HCT116 (cell line): ENCODE data around the gene ITGA1. TPM values are rescaled to one million over a fixed set of nuclear protein-coding genes. Genes with fewer than 3 reads are reported as not detected.

ENCODE experiments used
- ATAC-seq: fragments of 200-7000 bp; cut with Tn5 transposase; 2 replicates; pipeline ENCODE4 v1.9.1; 2020; ENCODE audit warnings: mild to moderate bottlenecking, moderate library complexity
- BruUV-seq: library from RNA; stranded (reverse); fragments of 400-500 nt; replicated peaks from 2 replicates; lab custom pipeline; 2021; lab: Mats Ljungman, UMichigan
- CTCF ChIA-PET: fragments of 300-600 bp; sonication (Branson Sonifier 250); formaldehyde crosslinking; loops from one replicate; lab custom pipeline; 2021; ENCODE audit warnings: antibody characterized with exemption; lab: Charles Lee
- POLR2A ChIA-PET: fragments of 300-600, 350-600 bp; sonication (Branson Sonifier 250); formaldehyde crosslinking; loops from one replicate; lab custom pipeline; 2021; ENCODE audit warnings: antibody characterized with exemption; lab: Charles Lee
- RAD21 ChIA-PET, 2 experiments: fragments of 300-600 bp; sonication (Branson Sonifier 250); formaldehyde crosslinking; loops; one replicate each; lab custom pipeline; 2023; ENCODE audit warnings: low total read pairs in 2 of 2; ENCODE audit not compliant: uncharacterized antibody in 2 of 2, unreplicated experiment in 2 of 2, low non-redundant PET in 1 of 2; lab: Charles Lee
- DNase-seq: peaks from one replicate; pipeline ENCODE4 v3.0.0-alpha.2; 2010; ENCODE audit warnings: low read depth, low spot score
- H2AFZ ChIP-seq: fragments of 200-600 bp; shearing (Covaris generic), sonication (generic); 2 replicates; pipeline ENCODE4 v1.6.1; 2017; ENCODE audit warnings: low read depth, mixed run types, mixed read lengths, antibody characterized with exemption, low read length; ENCODE audit not compliant: poor library complexity, severe bottlenecking
- H3K27ac ChIP-seq: 2 replicates; pipeline ENCODE4 v1.5.1; 2012; ENCODE audit warnings: low read depth, low read length
- H3K27me3 ChIP-seq: fragments of 200-600 bp; sonication (generic); 2 replicates; pipeline ENCODE4 v1.6.1; 2016; ENCODE audit warnings: mixed run types, low read length, mixed read lengths; ENCODE audit not compliant: insufficient read depth
- H3K36me3 ChIP-seq, 2 experiments: fragments of 200-500 bp in 1 of 2; fragments of 200-600 bp in 1 of 2; sonication (Bioruptor generic) in 1 of 2; sonication (generic) in 1 of 2; 2 replicates each; pipeline versions ENCODE4 v1.5.1 to v1.6.1; 2014 to 2016; ENCODE audit warnings: low read length in 2 of 2, inconsistent platforms in 1 of 2, mixed read lengths in 1 of 2, mixed run types in 1 of 2; ENCODE audit not compliant: insufficient read depth in 2 of 2, control insufficient read depth in 1 of 2
- H3K4me1 ChIP-seq, 2 experiments: fragments of 200-600 bp in 1 of 2; sonication (generic) in 1 of 2; 2 replicates each; pipeline versions ENCODE4 v1.5.1 to v1.6.1; 2012 to 2017; ENCODE audit warnings: low read length in 2 of 2, inconsistent platforms in 1 of 2, mild to moderate bottlenecking in 1 of 2, mixed read lengths in 1 of 2, mixed run types in 1 of 2, moderate library complexity in 1 of 2; ENCODE audit not compliant: insufficient read depth in 2 of 2, control insufficient read depth in 1 of 2
- H3K4me2 ChIP-seq: fragments of 200-600 bp; sonication (generic); 2 replicates; pipeline ENCODE4 v1.6.1; 2017; ENCODE audit warnings: mixed run types, low read length, mixed read lengths
- H3K4me3 ChIP-seq, 2 experiments: fragments of 200-600 bp in 1 of 2; sonication (generic) in 1 of 2; replicated peaks in 1 of 2; 2 replicates each; pipeline ENCODE4 v1.5.1; 2011 to 2016; ENCODE audit warnings: low read length in 2 of 2, control low read depth in 1 of 2, low read depth in 1 of 2, mild to moderate bottlenecking in 1 of 2, mixed read lengths in 1 of 2, mixed run types in 1 of 2
- H3K79me2 ChIP-seq: fragments of 200-600 bp; sonication (generic); 2 replicates; pipeline ENCODE4 v1.6.1; 2017; ENCODE audit warnings: mild to moderate bottlenecking, mixed run types, low read length, moderate library complexity, mixed read lengths; ENCODE audit not compliant: insufficient read depth
- H3K9ac ChIP-seq: fragments of 200-600 bp; sonication (generic); 2 replicates; pipeline ENCODE4 v1.6.1; 2016; ENCODE audit warnings: low read length, mixed read lengths
- H3K9me2 ChIP-seq: fragments of 200-600 bp; sonication (generic), shearing (Covaris generic); 2 replicates; pipeline ENCODE4 v1.6.1; 2017; ENCODE audit warnings: mixed run types, mild to moderate bottlenecking, moderate library complexity; ENCODE audit not compliant: insufficient read depth
- H3K9me3 ChIP-seq, 2 experiments: fragments of 200-500 bp in 1 of 2; fragments of 200-600 bp in 1 of 2; sonication (Bioruptor generic) in 1 of 2; sonication (generic) in 1 of 2; 2 replicates each; pipeline ENCODE4 v1.6.1; 2014 to 2017; ENCODE audit warnings: low read length in 2 of 2, mixed read lengths in 2 of 2, inconsistent platforms in 1 of 2, low read depth in 1 of 2, mild to moderate bottlenecking in 1 of 2, mixed run types in 1 of 2, moderate library complexity in 1 of 2; ENCODE audit not compliant: control insufficient read depth in 1 of 2, insufficient read depth in 1 of 2
- H4K20me1 ChIP-seq: fragments of 200-600 bp; sonication (generic), shearing (Covaris generic); 2 replicates; pipeline ENCODE4 v1.6.1; 2017; ENCODE audit warnings: mixed run types, mild to moderate bottlenecking, moderate library complexity; ENCODE audit not compliant: insufficient read depth
- ATF3 ChIP-seq: IDR thresholded peaks from 2 replicates; pipeline ENCODE4 v1.6.1; 2012
- CBX3 ChIP-seq: IDR thresholded peaks from 2 replicates; pipeline ENCODE4 v1.6.1; 2012; ENCODE audit warnings: low read depth
- CEBPB ChIP-seq: IDR thresholded peaks from 2 replicates; pipeline ENCODE4 v1.6.1; 2012; ENCODE audit warnings: low read depth
- CTCF ChIP-seq, 3 experiments: fragments of 200-600 bp in 1 of 3; sonication (generic) in 1 of 3; IDR thresholded peaks in 2 of 3; conservative IDR thresholded peaks in 1 of 3; 2 replicates each; pipeline ENCODE4 v1.5.1; 2012 to 2017; ENCODE audit warnings: low read depth in 2 of 3, low read length in 2 of 3, antibody characterized with exemption in 1 of 3, borderline replicate concordance in 1 of 3, control low read depth in 1 of 3, mild to moderate bottlenecking in 1 of 3, mixed read lengths in 1 of 3, mixed run types in 1 of 3, moderate library complexity in 1 of 3; ENCODE audit not compliant: insufficient read depth in 1 of 3
- ELF1 ChIP-seq: IDR thresholded peaks from 2 replicates; pipeline ENCODE4 v1.6.1; 2012; ENCODE audit warnings: low read depth, borderline replicate concordance
- FOSL1 ChIP-seq: IDR thresholded peaks from 2 replicates; pipeline ENCODE4 v1.6.1; 2012; ENCODE audit warnings: low read depth
- JUND ChIP-seq: IDR thresholded peaks from 2 replicates; pipeline ENCODE4 v1.6.1; 2012
- MAX ChIP-seq: IDR thresholded peaks from 2 replicates; pipeline ENCODE4 v1.6.1; 2012
- REST ChIP-seq: IDR thresholded peaks from 2 replicates; pipeline ENCODE4 v1.6.1; 2012; ENCODE audit warnings: low read depth
- SIN3A ChIP-seq: IDR thresholded peaks from 2 replicates; pipeline ENCODE4 v1.6.1; 2012; ENCODE audit warnings: low read depth
- TCF7L2 ChIP-seq: IDR thresholded peaks from 2 replicates; pipeline ENCODE4 v1.7.0; 2011; ENCODE audit warnings: borderline replicate concordance, inconsistent platforms; ENCODE audit not compliant: insufficient read depth, insufficient read length; ENCODE audit errors: extremely low read depth
- ZFX ChIP-seq: fragments of 450-650 bp; IDR thresholded peaks from 2 replicates; pipeline ENCODE4 v1.6.1; 2017
- intact Hi-C: fragments of 100-400 bp; cut with micrococcal nuclease; formaldehyde crosslinking; loops from 2 replicates; pipeline ENCODE4 v1.10.0; 2022
- total RNA-seq: library from RNA; stranded (reverse); gene quantifications from one replicate; pipeline ENCODE4 v1.2.1, GENCODE V29; 2021; ENCODE audit not compliant: unreplicated experiment

Gene ITGA1
- total RNA-seq, 1 experiment from 2014 or later = 1.8 TPM

- Histone ChIP-seq H2AFZ (no peak overlapping the region), H3K4me3 (no peak overlapping the region), H3K9ac (no peak overlapping the region), H4K20me1 (no peaks in the 10 kb centered on the region), H3K9me2 (no peaks in the 10 kb centered on the region), H3K27ac (no peak overlapping the region), H3K4me2 (no peak overlapping the region), H3K27me3 (no peaks in the 10 kb centered on the region), H3K79me2 (no peaks in the 10 kb centered on the region), H3K36me3 (no peaks in the 10 kb centered on the region), H3K4me1 (peaks cover 0 to 6% of the 10 kb centered on the region in 2 experiments; a peak in 1 of 4 replicates), H3K9me3 (no peaks in the 10 kb centered on the region)
- RAD21 ChIA-PET = no interaction called here
- ATAC-seq = no peak
- intact Hi-C loops = no loop called here
- no TSS peak for BruUV-seq
- CTCF ChIA-PET = interaction anchor here (3.1 to 4.2 kb wide), 2 partner anchors 145 to 164 kb away, joined by 42 to 83 read pairs; no protein-coding TSS in a partner anchor
- DNase-seq = no peak
- POLR2A ChIA-PET = no interaction called here
- TF ChIP-seq ATF3 (no peak), JUND (no peak), CBX3 (no peak)
Observed at GRCh38 chr5:52950686-52951085, 163.0 kb downstream of the ITGA1 start.

GRCh38 chr5:52952483-52952882 is 164.8 kb downstream of the ITGA1 start:
- Histone ChIP-seq H3K27ac (no peak overlapping the region), H3K9me2 (no peaks in the 10 kb centered on the region), H3K4me3 (no peak overlapping the region), H3K36me3 (no peaks in the 10 kb centered on the region), H3K79me2 (no peaks in the 10 kb centered on the region), H3K9ac (no peak overlapping the region), H2AFZ (no peak overlapping the region), H3K9me3 (no peaks in the 10 kb centered on the region), H3K4me2 (no peak overlapping the region), H3K27me3 (no peaks in the 10 kb centered on the region), H3K4me1 (peaks cover 0 to 6% of the 10 kb centered on the region in 2 experiments; a peak in 2 of 4 replicates), H4K20me1 (no peaks in the 10 kb centered on the region)
- BruUV-seq = no TSS peak
- DNase-seq = no peak
- ChIA-PET RAD21 (no interaction called here), CTCF (no interaction called here), POLR2A (interaction anchor here (0.6 kb wide), 1 partner anchor 81 kb away, joined by 3 read pairs; no protein-coding TSS in a partner anchor)
- intact Hi-C loops = no loop called here
- no peak for ATAC-seq
- TF ChIP-seq CEBPB = no peak
- no peak for TF ChIP-seq ELF1
- TF ChIP-seq MAX = no peak
- no peak for TF ChIP-seq SIN3A
- no peak for TF ChIP-seq REST
- TF ChIP-seq ATF3 = no peak
- TF ChIP-seq CTCF (IDR thresholded peaks at IDR 0.05 in 2 of 3, conservative IDR thresholded peaks at IDR 0.05 in 1 of 3; ENCODE audit: borderline replicate concordance in 1 of 3, insufficient read depth in 1 of 3, low read depth in 2 of 3, low read length in 2 of 3) = no peak
- TF ChIP-seq ZFX = no peak
- TF ChIP-seq FOSL1 = no peak
- no peak for TF ChIP-seq TCF7L2
